ENCODE data around the gene CGB1. TPM values are rescaled to one million over a fixed set of nuclear protein-coding genes. Genes with fewer than 3 reads are reported as not detected.

CGB1 gene
- not detected for total RNA-seq

GRCh38 chr19:49036815-49037214 lies at the start of gene CGB1:
TSS of gene CGB1 (minus strand) at chr19:49036895. CDS start at chr19:49036711, 184 bp downstream.

DNA sequence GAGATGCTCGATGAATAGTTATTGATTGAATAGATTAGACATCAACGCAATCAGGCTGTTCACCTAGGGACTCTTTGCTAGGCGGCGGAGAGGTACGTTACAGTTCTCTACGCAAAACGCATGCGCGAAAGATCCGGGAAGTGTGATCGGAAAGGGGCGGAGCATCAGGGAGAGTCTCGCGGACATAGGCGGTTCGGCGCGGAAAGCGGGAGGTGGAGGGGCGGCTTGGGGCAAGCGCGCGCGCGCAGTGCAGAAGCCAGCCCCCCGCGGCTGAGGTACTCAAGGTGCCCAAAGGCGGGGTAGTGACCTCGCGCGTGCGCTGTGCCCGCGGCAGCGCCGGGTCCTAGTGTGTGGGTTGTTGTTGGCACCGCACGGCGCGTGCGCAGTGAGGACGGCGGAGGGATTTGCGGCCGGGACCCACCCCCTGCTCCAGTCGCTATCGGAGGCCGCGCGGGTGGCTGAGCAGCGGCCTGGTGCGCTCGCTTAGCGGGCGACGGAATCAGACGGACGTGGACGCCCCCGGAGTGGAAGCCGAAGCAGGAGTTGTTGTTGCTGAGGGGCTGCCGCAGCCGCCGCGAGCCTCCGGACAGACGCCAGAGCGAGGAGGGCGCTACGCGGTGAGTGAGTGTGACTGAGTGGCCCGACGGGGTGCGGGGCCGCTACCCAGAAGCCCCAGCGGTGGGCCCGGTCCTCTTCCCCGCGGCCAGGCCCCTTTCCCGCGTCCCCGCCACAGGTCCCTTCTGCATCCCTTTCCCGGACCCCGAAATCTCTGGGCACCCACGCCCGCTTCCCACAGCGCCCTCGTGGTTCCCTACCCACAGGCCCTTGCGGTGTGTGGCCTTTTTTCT lies 48.5 kb upstream of the CGB1 start, which contains the start of gene SNRNP70:
Gene SNRNP70 (plus strand): TSS at position 432 of the 848 bp plus-strand sequence. CDS start 964 bp downstream, outside the sequence.

DNA sequence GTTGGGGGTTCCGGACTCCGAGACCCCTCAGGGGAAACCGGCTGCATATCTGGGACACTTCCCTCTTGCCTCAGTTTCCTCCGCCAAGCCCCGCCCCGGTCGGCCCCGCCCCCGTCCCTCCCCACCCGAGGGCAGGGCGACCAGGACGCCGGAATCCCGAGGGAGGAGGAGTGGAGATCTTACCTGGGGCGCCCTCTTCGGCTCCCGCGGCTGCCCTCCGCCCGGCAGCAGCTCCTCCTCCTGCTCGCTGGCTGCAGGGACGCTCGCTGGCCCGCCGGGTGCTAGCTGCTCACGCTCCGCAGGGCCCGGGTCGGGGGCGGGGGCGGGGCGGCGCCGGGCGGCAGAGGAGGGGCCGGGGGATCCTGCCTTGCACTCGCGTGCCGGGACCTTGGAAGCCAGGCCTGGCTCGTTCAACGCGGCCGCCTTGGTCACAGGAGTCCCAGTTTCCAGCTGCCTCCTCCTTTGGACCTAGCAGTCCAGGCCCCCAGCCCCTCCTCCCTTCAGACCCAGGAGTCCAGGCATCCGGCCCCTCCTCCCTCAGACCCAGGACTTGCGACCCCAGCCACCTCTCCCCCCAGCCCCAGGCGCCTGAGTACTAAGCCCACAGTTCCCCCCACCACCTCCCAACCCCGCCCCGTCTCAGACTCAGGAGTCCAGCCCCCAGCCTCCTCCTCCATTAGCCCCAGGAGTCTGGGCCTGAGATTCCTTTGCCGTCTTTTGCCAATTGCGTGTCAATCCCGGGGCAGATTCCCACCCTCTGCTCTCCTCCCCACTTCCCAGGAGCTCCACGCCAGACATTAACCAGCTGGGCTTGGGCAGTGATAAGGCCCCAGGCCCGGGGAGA lies 28.3 kb upstream of the CGB1 start, which contains the start of gene NTF4:
Gene NTF4 (minus strand): TSS at position 51 of the 844 bp plus-strand sequence. CDS start 2,821 bp downstream, outside the sequence.

DNA sequence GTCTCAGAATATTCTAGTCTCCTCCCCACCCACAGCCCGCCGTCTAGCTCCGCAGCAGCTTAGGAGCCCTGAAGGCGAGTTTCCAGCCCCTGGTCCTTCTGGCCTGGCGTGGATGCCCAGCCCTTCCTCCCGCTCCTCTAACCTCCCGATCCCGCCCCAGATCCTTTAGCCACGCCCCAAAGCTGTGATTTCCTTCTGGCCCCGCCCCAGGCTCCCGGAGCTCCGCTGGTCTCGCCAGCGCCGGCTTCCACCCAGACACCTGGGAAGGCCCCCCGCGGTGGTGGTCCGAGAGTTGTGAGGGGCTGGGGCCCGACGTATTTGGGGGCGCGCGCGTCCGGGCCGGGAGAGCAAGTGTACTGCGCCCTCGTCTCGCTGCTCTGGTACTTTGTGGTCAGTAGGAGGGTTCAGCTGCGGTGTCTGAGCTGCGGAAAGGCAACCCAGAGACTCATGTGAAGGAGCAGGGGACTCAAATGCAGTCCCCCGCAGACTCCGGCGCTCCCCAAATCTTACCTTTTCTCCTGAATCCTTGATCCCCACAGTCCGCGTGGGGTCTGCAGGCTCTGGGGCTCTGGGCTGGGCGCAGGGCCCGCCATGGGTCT lies 21.0 kb upstream of the CGB1 start, which contains the start of gene CGB7:
Gene CGB7 (minus strand): TSS at position 114 of the 599 bp plus-strand sequence. CDS start 2,374 bp downstream, outside the sequence.

GRCh38 chr19:49049011-49049410 lies 12.3 kb upstream of the CGB1 start, which contains the start of gene CGB8:
TSS of gene CGB8 (minus strand) at chr19:49049111. CDS start at chr19:49048739, 372 bp downstream.

DNA sequence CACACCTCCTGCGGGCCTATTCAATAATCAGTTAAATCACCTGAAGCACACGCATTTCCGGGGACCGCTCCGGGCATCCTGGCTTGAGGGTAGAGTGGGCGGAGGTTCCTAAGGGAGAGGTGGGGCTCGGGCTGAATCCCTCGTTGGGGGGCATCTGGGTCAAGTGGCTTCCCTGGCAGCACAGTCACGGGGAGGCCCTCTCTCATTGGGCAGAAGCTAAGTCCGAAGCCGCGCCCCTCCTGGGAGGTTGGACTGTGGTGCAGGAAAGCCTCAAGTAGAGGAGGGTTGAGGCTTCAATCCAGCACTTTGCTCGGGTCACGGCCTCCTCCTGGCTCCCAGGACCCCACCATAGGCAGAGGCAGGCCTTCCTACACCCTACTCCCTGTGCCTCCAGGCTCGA lies 6.9 kb upstream of the CGB1 start, which contains the start of gene CGB5:
Gene CGB5 (plus strand): TSS at position 301 of the 400 bp plus-strand sequence. CDS start 362 bp downstream, outside the sequence.

GRCh38 chr19:49031642-49032301 lies 4.9 kb downstream of the CGB1 start, which contains the start of gene CGB2:
TSS of gene CGB2 (plus strand) at chr19:49031890. CDS start at chr19:49032096, 206 bp downstream.

GRCh38 chr19:49024233-49024632 lies 12.5 kb downstream of the CGB1 start, which contains the start of gene CGB3:
TSS of gene CGB3 (minus strand) at chr19:49024333. CDS start at chr19:49023971, 362 bp downstream.

DNA sequence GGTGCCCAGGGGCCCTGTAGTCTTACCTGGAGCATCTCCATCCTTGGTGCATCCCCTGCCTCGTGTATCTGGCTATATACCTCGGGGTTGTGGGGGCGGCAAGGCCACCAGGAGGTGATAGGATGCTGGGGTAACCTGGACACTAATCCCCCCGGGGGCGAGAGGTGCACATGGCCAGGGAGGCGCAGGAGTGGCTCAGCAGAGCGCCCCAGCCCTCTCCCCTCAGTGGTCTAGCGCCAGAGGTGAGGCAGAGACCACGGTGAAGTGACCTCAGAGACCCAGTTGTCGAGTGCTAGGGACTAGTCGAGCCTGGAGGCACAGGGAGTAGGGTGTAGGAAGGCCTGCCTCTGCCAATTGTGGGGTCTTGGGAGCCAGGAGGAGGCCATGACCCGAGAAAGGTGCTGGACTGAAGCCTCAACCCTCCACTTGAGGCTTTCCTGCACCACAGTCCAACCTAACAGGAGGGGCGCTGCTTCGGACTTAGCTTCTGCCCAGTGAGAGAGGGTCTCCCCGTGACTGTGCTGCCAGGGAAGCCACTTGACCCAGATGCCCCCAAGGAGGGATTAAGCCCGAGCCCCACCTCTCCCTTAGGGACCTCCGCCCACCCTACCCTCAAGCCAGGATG lies 19.5 kb downstream of the CGB1 start, which contains the start of gene LHB:
Gene LHB (minus strand): TSS at position 51 of the 625 bp plus-strand sequence. CDS start 10 bp downstream, at position 41.

DNA sequence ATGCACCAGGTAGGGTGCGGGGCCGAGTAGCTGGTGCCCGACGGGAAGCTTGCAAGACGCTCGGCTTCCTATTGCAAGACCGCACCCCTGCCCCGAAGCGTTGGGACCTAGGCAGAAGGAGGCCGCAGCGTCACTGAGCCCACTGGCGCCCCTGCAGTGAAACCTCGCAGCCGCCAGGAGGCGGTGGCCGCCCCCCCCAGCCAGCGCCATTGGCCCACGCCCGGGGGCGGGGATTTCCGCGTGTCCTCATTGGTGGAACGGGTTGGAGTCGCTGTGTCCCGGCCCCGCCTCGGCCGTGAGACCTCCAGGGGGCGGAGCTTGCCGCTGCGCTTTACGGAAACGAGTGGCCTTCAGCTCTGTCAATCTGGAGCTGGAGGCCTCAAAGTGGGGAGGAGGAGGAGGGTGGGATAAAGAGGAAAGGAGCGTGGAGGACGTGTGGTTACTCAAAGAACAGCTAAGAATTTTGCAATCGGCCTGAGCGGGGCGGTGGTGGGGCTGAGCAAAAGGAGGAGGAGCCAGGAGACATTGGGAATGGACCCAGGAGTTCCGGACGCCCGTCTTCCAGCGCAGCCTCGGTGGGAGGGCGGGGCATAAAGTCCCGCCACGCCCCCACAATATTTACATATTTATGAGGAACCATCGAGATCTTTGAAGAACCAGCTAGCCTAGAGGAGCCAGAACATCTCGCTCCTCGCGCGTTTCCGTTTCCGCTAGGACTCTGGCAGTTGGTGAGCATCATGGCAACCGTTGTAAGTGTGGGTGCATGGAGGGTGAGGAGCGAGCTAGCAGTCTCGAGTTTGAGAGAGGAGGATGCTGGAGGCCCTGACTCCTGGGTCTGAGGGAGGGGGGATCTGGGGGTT lies 43.3 kb downstream of the CGB1 start, which contains the start of the genes GYS1 and RUVBL2:
Gene GYS1 (minus strand): TSS at position 135 of the 860 bp plus-strand sequence. CDS start 197 bp downstream, outside the sequence.
Gene RUVBL2 (plus strand): TSS at position 713 of the 860 bp plus-strand sequence. CDS start 25 bp downstream, at position 738.

Small RNA genes within 50 kb of the gene (small RNA-seq; reads per million reads assigned to genes)
- gene MIR6798 (0 reads per million in 2 donors), gene RN7SL708P (0 to 0.06 reads per million in 2 donors)

Other genes with a start within 250 kb of the CGB1 start
- gene BCAT2, start 225.9 kb downstream of the CGB1 start, total RNA-seq: 10 to 100 TPM; 11.7 to 29.0 TPM
- 1 to 10 TPM; 4.1 to 4.7 TPM for gene HSD17B14, start 200.4 kb downstream of the CGB1 start, total RNA-seq
- 10 to 100 TPM; 26.6 to 34.1 TPM for gene PLEKHA4, start 168.3 kb downstream of the CGB1 start, total RNA-seq
- 10 to 100 TPM; 30.6 to 45.0 TPM for gene PPP1R15A, start 164.5 kb downstream of the CGB1 start, total RNA-seq
- under 1 TPM in 1 of 2 donors, not detected in 1; 0.34 TPM for gene TULP2, start 138.2 kb downstream of the CGB1 start, total RNA-seq
- gene NUCB1, start 136.6 kb downstream of the CGB1 start, total RNA-seq: 100 to 1,000 TPM; 174 to 185 TPM
- 1 to 10 TPM in 1 of 2 donors, under 1 TPM in 1; 0.33 to 1.0 TPM for gene DHDH, start 103.2 kb downstream of the CGB1 start, total RNA-seq
- 10 to 100 TPM; 53.3 to 59.9 TPM for gene BAX, start 82.0 kb downstream of the CGB1 start, total RNA-seq
- 1,000 to 10,000 TPM; 2,131 to 3,816 TPM for gene FTL, start 71.6 kb downstream of the CGB1 start, total RNA-seq
- gene GYS1, start 43.6 kb downstream of the CGB1 start, total RNA-seq: 10 to 100 TPM; 56.4 to 70.3 TPM
- 100 to 1,000 TPM; 182 to 358 TPM for gene RUVBL2, start 43.0 kb downstream of the CGB1 start, total RNA-seq
- under 1 TPM in 1 of 2 donors, not detected in 1; 0.69 TPM for gene LHB, start 19.8 kb downstream of the CGB1 start, total RNA-seq
- gene CGB3, start 12.6 kb downstream of the CGB1 start, total RNA-seq: not detected
- gene CGB2, start 5.0 kb downstream of the CGB1 start, total RNA-seq: not detected
- not detected for gene CGB5, start 7.0 kb upstream of the CGB1 start, total RNA-seq
- not detected for gene CGB8, start 12.2 kb upstream of the CGB1 start, total RNA-seq
- under 1 TPM; 0.33 to 0.34 TPM for gene CGB7, start 20.9 kb upstream of the CGB1 start, total RNA-seq
- not detected for gene NTF4, start 27.9 kb upstream of the CGB1 start, total RNA-seq
- gene KCNA7, start 35.8 kb upstream of the CGB1 start, total RNA-seq: not detected
- gene SNRNP70, start 48.6 kb upstream of the CGB1 start, total RNA-seq: 100 to 1,000 TPM; 132 to 144 TPM
- gene LIN7B, start 77.5 kb upstream of the CGB1 start, total RNA-seq: 1 to 10 TPM; 5.9 to 7.0 TPM
- 1 to 10 TPM in 1 of 2 donors, under 1 TPM in 1; 0.67 to 1.0 TPM for gene C19orf73, start 82.2 kb upstream of the CGB1 start, total RNA-seq
- 1 to 10 TPM; 7.3 to 9.6 TPM for gene PPFIA3, start 82.6 kb upstream of the CGB1 start, total RNA-seq
- gene HRC, start 118.5 kb upstream of the CGB1 start, total RNA-seq: not detected
- gene TRPM4, start 120.9 kb upstream of the CGB1 start, total RNA-seq: 10 to 100 TPM; 18.6 to 23.0 TPM

Measured in melanocyte of skin (primary cell).